NCI-H345 treated with DMSO at 0.1 percent for 48 hours (cell line): ENCODE measurements around the gene CCDC88A.
"Not testable (repeated sequence)": the region's sequence is repeated elsewhere in the genome, so short reads cannot be mapped to it uniquely, and the experiment has no call there.

Experiments
- DNase-seq: peaks from one replicate; lab custom pipeline; 2025; ENCODE audit not compliant: unreplicated experiment; lab: John Stamatoyannopoulos, UW

CCDC88A gene

GRCh38 chr2:55241582-55241981, 178.1 kb downstream of the CCDC88A start:
- DNase-seq = not testable (repeated sequence)

DNA sequence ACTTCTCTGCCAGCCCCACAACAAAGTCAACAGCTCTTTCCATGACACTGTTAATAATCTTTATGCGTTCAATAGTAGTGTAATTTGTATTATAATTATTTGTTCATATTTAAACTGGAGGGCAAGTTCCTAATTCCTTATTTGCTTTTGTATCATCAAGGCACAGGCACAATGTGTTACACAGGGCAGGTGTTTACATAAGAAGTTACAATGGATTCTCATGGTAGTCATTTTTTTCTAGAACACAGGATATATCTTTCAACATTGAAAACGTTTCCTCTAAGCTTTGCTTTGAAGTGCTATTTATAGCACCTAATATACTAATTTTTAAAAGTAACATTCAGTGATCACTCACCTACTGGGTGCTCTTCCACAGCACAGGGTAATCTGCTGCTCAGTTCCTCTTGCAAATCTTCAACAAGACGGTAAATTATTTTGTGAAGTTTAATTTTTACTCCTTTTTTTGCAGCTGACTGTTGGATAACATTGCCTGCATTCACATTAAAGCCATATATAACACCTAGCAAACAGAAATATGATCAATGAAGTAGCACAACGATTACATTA, 179.9 kb downstream of the CCDC88A start:
- no peak for DNase-seq
